ENCODE measurements around the gene SRGAP1.

DNA sequence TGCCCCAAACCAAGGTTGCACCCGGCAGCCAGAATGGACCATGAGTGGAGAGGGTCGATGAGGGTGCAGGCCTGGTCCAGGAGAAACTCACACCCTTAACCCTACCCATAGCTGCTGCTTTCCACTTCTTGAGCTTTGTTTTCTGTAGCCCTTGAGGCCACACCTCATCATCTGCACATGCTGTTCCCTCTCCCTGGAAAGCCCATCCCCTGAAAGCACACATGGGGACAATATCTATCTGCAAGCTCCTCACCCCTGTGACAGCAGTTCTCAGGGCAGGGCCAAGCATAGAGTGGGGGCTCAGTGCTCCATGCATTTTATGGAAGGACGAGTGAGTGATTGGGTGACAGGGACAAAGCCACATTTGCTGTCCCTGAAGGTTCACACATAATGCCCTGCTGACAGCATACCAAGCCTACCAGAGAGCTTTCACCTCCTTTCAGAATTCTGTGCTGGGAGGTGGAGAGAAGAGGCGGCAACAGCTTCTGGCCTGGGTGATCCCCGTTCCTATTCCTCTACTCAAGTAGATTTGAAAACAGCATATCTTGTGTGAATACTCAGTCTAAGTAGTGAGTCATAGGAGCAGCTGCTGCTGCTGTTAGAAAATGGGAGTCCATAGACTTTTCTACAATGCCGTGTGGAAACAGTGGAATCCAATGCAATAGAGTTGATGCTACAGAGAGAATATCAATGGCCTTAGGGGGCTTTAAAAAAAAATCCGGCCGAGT, 44.6 kb downstream of the SRGAP1 start:
- TF ChIP-seq, protein P1, sequence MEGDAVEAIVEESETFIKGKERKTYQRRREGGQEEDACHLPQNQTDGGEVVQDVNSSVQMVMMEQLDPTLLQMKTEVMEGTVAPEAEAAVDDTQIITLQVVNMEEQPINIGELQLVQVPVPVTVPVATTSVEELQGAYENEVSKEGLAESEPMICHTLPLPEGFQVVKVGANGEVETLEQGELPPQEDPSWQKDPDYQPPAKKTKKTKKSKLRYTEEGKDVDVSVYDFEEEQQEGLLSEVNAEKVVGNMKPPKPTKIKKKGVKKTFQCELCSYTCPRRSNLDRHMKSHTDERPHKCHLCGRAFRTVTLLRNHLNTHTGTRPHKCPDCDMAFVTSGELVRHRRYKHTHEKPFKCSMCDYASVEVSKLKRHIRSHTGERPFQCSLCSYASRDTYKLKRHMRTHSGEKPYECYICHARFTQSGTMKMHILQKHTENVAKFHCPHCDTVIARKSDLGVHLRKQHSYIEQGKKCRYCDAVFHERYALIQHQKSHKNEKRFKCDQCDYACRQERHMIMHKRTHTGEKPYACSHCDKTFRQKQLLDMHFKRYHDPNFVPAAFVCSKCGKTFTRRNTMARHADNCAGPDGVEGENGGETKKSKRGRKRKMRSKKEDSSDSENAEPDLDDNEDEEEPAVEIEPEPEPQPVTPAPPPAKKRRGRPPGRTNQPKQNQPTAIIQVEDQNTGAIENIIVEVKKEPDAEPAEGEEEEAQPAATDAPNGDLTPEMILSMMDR (IDR thresholded peaks at IDR 0.05; ENCODE audit: low read length) = no peak
- TF ChIP-seq EZH2 (IDR thresholded peaks at IDR 0.05; ENCODE audit: borderline replicate concordance, low read length) = no peak

Data from OCI-LY1 (cell line).